ENCODE results near the gene CFH. TPM values are rescaled to one million over a fixed set of nuclear protein-coding genes. Genes with fewer than 3 reads are reported as not detected.
A peak's percentile ranks its signal among the peaks of the same experiment; 100 is the strongest.

The CFH gene
- polyA plus RNA-seq, 1 of the 3 experiments (the other 2 are of a cell fraction): 2.9 TPM

DNA sequence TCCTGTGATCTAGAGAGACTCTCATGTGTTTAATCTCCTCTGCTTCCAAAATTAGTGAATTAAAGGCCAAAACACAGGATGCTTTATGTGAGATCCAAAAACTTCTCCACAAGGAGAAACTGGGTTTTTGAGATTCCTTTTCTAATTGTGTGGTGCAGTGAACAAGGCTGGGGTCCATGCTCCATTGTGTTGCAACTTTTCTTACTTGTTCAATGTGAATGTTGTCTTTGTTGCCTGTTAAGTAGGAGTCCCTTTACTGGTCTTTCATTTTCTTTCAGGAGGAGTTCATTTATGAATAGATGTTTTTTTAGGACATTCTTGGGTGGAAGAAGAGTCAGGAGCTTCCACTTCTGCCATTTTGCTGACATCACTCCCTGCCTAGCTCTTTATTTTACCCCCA is 82.2 kb downstream of the CFH start:
- CTCF ChIA-PET: interaction anchor here (1.8 kb wide), 1 partner anchor 11 kb away, joined by 5 read pairs; no protein-coding TSS in a partner anchor
- Histone ChIP-seq H3K4me2 (no peak overlapping the region), H3K27ac (ENCODE audit: low read depth in 2 of 2, low read length in 1 of 2) (no peak overlapping the region), H3K4me3 (ENCODE audit: low read depth in 2 of 2, low read length in 1 of 2) (no peak overlapping the region), H3K27me3 (ENCODE audit: insufficient read depth) (no peaks in the 10 kb centered on the region), H2AFZ (ENCODE audit: low read depth) (peak overlapping the region; percentile 73), H3K36me3 (replicated peaks in 1 of 2; ENCODE audit: control insufficient read depth in 1 of 2, insufficient read depth in 2 of 2, low read length in 1 of 2) (no peaks in the 10 kb centered on the region), H3K79me2 (ENCODE audit: insufficient read depth) (no peaks in the 10 kb centered on the region), H3F3A (replicated peaks; ENCODE audit: insufficient read depth) (no peaks in the 10 kb centered on the region), H4K20me1 (ENCODE audit: insufficient read depth) (no peaks in the 10 kb centered on the region), H3K9me3 (no peaks in the 10 kb centered on the region; the same call in 1 of the 2 replicates), H3K9me2 (no peaks in the 10 kb centered on the region), H3K4me1 (ENCODE audit: control insufficient read depth in 1 of 2, insufficient read depth in 2 of 2, low read depth in 1 of 2, low read length in 1 of 2) (no peaks in the 10 kb centered on the region; a peak in 1 of 4 replicates), H3K9ac (no peak overlapping the region)
- TF ChIP-seq, protein P1, sequence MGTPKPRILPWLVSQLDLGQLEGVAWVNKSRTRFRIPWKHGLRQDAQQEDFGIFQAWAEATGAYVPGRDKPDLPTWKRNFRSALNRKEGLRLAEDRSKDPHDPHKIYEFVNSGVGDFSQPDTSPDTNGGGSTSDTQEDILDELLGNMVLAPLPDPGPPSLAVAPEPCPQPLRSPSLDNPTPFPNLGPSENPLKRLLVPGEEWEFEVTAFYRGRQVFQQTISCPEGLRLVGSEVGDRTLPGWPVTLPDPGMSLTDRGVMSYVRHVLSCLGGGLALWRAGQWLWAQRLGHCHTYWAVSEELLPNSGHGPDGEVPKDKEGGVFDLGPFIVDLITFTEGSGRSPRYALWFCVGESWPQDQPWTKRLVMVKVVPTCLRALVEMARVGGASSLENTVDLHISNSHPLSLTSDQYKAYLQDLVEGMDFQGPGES (IDR thresholded peaks at IDR 0.05; ENCODE audit: low read depth, low read length): no peak
- TF ChIP-seq NFIC (IDR thresholded peaks at IDR 0.05; ENCODE audit: borderline replicate concordance) (no peak), EP300 (IDR thresholded peaks at IDR 0.05; ENCODE audit: borderline replicate concordance in 1 of 2, low read depth in 1 of 2, low read length in 1 of 2) (no peak), GABPA (IDR thresholded peaks at IDR 0.05; ENCODE audit: low read depth) (no peak), RCOR1 (IDR thresholded peaks at IDR 0.05; ENCODE audit: low read length) (no peak), FOXJ3 (CRISPR knock-in tag; IDR thresholded peaks at IDR 0.05) (no peak)
- TF ChIP-seq, protein P2, sequence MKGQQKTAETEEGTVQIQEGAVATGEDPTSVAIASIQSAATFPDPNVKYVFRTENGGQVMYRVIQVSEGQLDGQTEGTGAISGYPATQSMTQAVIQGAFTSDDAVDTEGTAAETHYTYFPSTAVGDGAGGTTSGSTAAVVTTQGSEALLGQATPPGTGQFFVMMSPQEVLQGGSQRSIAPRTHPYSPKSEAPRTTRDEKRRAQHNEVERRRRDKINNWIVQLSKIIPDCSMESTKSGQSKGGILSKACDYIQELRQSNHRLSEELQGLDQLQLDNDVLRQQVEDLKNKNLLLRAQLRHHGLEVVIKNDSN (IDR thresholded peaks at IDR 0.05; ENCODE audit: borderline replicate concordance, low read depth): no peak
- POLR2A ChIA-PET: no interaction called here
- DNase-seq: no peak

DNA sequence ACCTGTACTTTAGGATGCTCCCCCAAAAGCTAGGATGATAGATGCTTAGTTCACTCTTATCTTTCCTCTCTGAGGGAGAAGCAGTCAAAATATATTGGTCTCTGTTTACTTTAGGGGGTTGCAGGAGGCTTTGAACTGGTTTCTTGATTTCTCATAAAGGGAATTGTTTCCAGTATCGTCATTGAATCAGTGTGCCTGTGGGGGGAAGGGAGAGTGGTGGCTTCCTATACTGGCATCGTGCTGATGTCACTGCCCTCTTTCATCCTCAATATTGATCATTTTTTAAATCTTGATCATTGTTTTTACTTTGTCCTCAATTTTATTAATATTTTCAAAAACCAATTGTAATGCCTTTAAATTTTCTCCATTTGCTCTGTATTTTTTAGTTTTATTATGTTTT is 82.6 kb downstream of the CFH start:
- Histone ChIP-seq H3F3A (replicated peaks; ENCODE audit: insufficient read depth) (no peaks in the 10 kb centered on the region), H3K27ac (ENCODE audit: low read depth in 2 of 2, low read length in 1 of 2) (no peak overlapping the region), H3K27me3 (ENCODE audit: insufficient read depth) (no peaks in the 10 kb centered on the region), H3K9me2 (no peaks in the 10 kb centered on the region), H2AFZ (ENCODE audit: low read depth) (peak overlapping the region; percentile 73), H3K4me1 (ENCODE audit: control insufficient read depth in 1 of 2, insufficient read depth in 2 of 2, low read depth in 1 of 2, low read length in 1 of 2) (no peaks in the 10 kb centered on the region; a peak in 1 of 4 replicates), H3K9ac (no peak overlapping the region), H4K20me1 (ENCODE audit: insufficient read depth) (no peaks in the 10 kb centered on the region), H3K9me3 (no peaks in the 10 kb centered on the region; the same call in 1 of the 2 replicates), H3K79me2 (ENCODE audit: insufficient read depth) (no peaks in the 10 kb centered on the region), H3K4me2 (no peak overlapping the region), H3K4me3 (ENCODE audit: low read depth in 2 of 2, low read length in 1 of 2) (no peak overlapping the region), H3K36me3 (replicated peaks in 1 of 2; ENCODE audit: control insufficient read depth in 1 of 2, insufficient read depth in 2 of 2, low read length in 1 of 2) (no peaks in the 10 kb centered on the region)
- CTCF ChIA-PET: interaction anchor here (0.5 to 1.8 kb wide), 2 partner anchors 11 to 217 kb away, joined by 3 to 5 read pairs; no protein-coding TSS in a partner anchor
- TF ChIP-seq NRF1 (IDR thresholded peaks at IDR 0.05; ENCODE audit: low read depth, low read length): no peak
- TF ChIP-seq, protein P3, sequence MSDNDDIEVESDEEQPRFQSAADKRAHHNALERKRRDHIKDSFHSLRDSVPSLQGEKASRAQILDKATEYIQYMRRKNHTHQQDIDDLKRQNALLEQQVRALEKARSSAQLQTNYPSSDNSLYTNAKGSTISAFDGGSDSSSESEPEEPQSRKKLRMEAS (IDR thresholded peaks at IDR 0.05; ENCODE audit: low read depth): no peak
- TF ChIP-seq TCF12 (IDR thresholded peaks at IDR 0.05): no peak
- no peak for TF ChIP-seq RCOR1 (IDR thresholded peaks at IDR 0.05; ENCODE audit: low read length)
- no peak for TF ChIP-seq SIN3A (IDR thresholded peaks at IDR 0.05; ENCODE audit: borderline replicate concordance, low read depth, low read length)
- no peak for TF ChIP-seq FOXM1 (IDR thresholded peaks at IDR 0.05; ENCODE audit: low read depth)
- TF ChIP-seq, protein P4, sequence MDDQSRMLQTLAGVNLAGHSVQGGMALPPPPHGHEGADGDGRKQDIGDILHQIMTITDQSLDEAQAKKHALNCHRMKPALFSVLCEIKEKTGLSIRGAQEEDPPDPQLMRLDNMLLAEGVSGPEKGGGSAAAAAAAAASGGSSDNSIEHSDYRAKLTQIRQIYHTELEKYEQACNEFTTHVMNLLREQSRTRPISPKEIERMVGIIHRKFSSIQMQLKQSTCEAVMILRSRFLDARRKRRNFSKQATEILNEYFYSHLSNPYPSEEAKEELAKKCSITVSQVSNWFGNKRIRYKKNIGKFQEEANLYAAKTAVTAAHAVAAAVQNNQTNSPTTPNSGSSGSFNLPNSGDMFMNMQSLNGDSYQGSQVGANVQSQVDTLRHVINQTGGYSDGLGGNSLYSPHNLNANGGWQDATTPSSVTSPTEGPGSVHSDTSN (IDR thresholded peaks at IDR 0.05): no peak
- no peak for TF ChIP-seq NFIC (IDR thresholded peaks at IDR 0.05; ENCODE audit: borderline replicate concordance)
- TF ChIP-seq, protein P5, sequence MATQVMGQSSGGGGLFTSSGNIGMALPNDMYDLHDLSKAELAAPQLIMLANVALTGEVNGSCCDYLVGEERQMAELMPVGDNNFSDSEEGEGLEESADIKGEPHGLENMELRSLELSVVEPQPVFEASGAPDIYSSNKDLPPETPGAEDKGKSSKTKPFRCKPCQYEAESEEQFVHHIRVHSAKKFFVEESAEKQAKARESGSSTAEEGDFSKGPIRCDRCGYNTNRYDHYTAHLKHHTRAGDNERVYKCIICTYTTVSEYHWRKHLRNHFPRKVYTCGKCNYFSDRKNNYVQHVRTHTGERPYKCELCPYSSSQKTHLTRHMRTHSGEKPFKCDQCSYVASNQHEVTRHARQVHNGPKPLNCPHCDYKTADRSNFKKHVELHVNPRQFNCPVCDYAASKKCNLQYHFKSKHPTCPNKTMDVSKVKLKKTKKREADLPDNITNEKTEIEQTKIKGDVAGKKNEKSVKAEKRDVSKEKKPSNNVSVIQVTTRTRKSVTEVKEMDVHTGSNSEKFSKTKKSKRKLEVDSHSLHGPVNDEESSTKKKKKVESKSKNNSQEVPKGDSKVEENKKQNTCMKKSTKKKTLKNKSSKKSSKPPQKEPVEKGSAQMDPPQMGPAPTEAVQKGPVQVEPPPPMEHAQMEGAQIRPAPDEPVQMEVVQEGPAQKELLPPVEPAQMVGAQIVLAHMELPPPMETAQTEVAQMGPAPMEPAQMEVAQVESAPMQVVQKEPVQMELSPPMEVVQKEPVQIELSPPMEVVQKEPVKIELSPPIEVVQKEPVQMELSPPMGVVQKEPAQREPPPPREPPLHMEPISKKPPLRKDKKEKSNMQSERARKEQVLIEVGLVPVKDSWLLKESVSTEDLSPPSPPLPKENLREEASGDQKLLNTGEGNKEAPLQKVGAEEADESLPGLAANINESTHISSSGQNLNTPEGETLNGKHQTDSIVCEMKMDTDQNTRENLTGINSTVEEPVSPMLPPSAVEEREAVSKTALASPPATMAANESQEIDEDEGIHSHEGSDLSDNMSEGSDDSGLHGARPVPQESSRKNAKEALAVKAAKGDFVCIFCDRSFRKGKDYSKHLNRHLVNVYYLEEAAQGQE (IDR thresholded peaks at IDR 0.05; ENCODE audit: low read depth, low read length): no peak
- TF ChIP-seq, protein P6, sequence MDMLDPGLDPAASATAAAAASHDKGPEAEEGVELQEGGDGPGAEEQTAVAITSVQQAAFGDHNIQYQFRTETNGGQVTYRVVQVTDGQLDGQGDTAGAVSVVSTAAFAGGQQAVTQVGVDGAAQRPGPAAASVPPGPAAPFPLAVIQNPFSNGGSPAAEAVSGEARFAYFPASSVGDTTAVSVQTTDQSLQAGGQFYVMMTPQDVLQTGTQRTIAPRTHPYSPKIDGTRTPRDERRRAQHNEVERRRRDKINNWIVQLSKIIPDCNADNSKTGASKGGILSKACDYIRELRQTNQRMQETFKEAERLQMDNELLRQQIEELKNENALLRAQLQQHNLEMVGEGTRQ (IDR thresholded peaks at IDR 0.05; ENCODE audit: borderline replicate concordance, low read depth, low read length): no peak
- TF ChIP-seq GABPA (IDR thresholded peaks at IDR 0.05; ENCODE audit: low read depth): no peak
- TF ChIP-seq TEAD4 (IDR thresholded peaks at IDR 0.05; ENCODE audit: borderline replicate concordance, insufficient read depth): no peak
- TF ChIP-seq RAD21 (IDR thresholded peaks at IDR 0.05; ENCODE audit: low read length): no peak
- WGBS (ENCODE audit: low lambda C conversion rate): 15% methylated on average over 2 of the region's 2 CpGs
- DNase-seq: no peak
- POLR2A ChIA-PET: no interaction called here
